A549 (cell line): Measurements from ENCODE around the gene TMEM125.

ENCODE experiments used
- CEBPB ChIP-seq, 2 experiments: fragments of >200 bp in 1 of 2; sonication (Bioruptor Twin) in 1 of 2; formaldehyde crosslinking in 1 of 2; IDR thresholded peaks; 2 replicates each; pipeline ENCODE4 v1.6.1; 2012 to 2016
- CTCF ChIP-seq: fragments of >200 bp; sonication (Bioruptor Twin); formaldehyde crosslinking; IDR thresholded peaks from 3 replicates; pipeline ENCODE4 v1.5.1; 2016
- E2F6 ChIP-seq: IDR thresholded peaks from 2 replicates; pipeline ENCODE4 v1.6.1; 2012; ENCODE audit warnings: low read depth, borderline replicate concordance
- ELK1 ChIP-seq: fragments of 150-350 bp; IDR thresholded peaks from 2 replicates; pipeline ENCODE4 v1.6.1; 2014; ENCODE audit warnings: low read depth, mild to moderate bottlenecking, low read length
- EP300 ChIP-seq, 2 experiments: fragments of >200 bp; sonication (Bioruptor Twin); formaldehyde crosslinking; IDR thresholded peaks; 2 replicates in 1 of 2; 3 replicates in 1 of 2; pipeline ENCODE4 v1.6.1; 2016 to 2017
- HMGXB4 ChIP-seq: fragments of 250-450 bp; sonication (Bioruptor Pico); IDR thresholded peaks from 2 replicates; pipeline ENCODE4 v1.5.0; 2021; ENCODE audit warnings: mild to moderate bottlenecking, moderate library complexity, borderline replicate concordance
- MAZ ChIP-seq: fragments of 150-350 bp; IDR thresholded peaks from 2 replicates; pipeline ENCODE4 v1.6.1; 2014; ENCODE audit warnings: antibody characterized with exemption, low read depth, low read length, borderline replicate concordance
- NR3C1 ChIP-seq: fragments of >200 bp; sonication (Bioruptor Twin); formaldehyde crosslinking; IDR thresholded peaks from 3 replicates; pipeline ENCODE4 v1.6.1; 2017
- PBX3 ChIP-seq: IDR thresholded peaks from 2 replicates; pipeline ENCODE4 v1.6.1; 2012
- POLR2A ChIP-seq: IDR thresholded peaks from 2 replicates; pipeline ENCODE4 v1.6.1; 2012; ENCODE audit warnings: mild to moderate bottlenecking, low read length
- SMC3 ChIP-seq: fragments of >200 bp; sonication (Bioruptor Twin); formaldehyde crosslinking; IDR thresholded peaks from 3 replicates; pipeline ENCODE4 v1.6.1; 2018; ENCODE audit warnings: inconsistent platforms

GRCh38 chr1:43311521-43311920 lies 41.7 kb downstream of the TMEM125 start:
- TF ChIP-seq SMC3 (no peak), PBX3 (no peak), CTCF (no peak), ELK1 (no peak), MAZ (no peak), E2F6 (no peak), HMGXB4 (no peak), POLR2A (no peak), EP300 (IDR thresholded peaks at IDR 0.05) (no peak), CEBPB (IDR thresholded peaks at IDR 0.05) (no peak), NR3C1 (no peak)
